Stimulated activated CD8-positive, alpha-beta memory T cell treated with anti-CD3 and anti-CD28 coated beads, Interleukin-4, amount 100 ng/mL, for 48 hours (primary cell): ENCODE measurements around the gene COL4A2.

Experiments
- DNase-seq: peaks from one replicate; pipeline ENCODE4 v3.0.0-alpha.2; 2020

Gene COL4A2

GRCh38 chr13:110503979-110504499 lies 197.0 kb downstream of the COL4A2 start:
- no peak for DNase-seq

GRCh38 chr13:110505594-110505993 lies 198.5 kb downstream of the COL4A2 start:
- no peak for DNase-seq

- no peak for DNase-seq
These were observed 199.3 kb downstream of the COL4A2 start for GRCh38 chr13:110506396-110506795.

GRCh38 chr13:110506859-110507566 lies 199.9 kb downstream of the COL4A2 start:
- no peak for DNase-seq

- DNase-seq, result no peak
These were observed 200.7 kb downstream of the COL4A2 start for GRCh38 chr13:110507678-110508381.

- DNase-seq, result no peak
These were observed 202.4 kb downstream of the COL4A2 start for GRCh38 chr13:110509478-110509926.

GRCh38 chr13:110509971-110510786 lies 203.1 kb downstream of the COL4A2 start:
- DNase-seq, result no peak

GRCh38 chr13:110511509-110512181 lies 204.6 kb downstream of the COL4A2 start:
- no peak for DNase-seq

GRCh38 chr13:110512198-110512740 lies 205.2 kb downstream of the COL4A2 start:
- no peak for DNase-seq

- DNase-seq, result no peak
These were observed 209.4 kb downstream of the COL4A2 start for GRCh38 chr13:110516500-110516899.

GRCh38 chr13:110517505-110518225 lies 210.6 kb downstream of the COL4A2 start:
- no peak for DNase-seq

- DNase-seq, result no peak
These were observed 211.1 kb downstream of the COL4A2 start for GRCh38 chr13:110518226-110518525.

- DNase-seq, result no peak
These were observed 211.5 kb downstream of the COL4A2 start for GRCh38 chr13:110518571-110518970.

- DNase-seq, result no peak
These were observed 212.0 kb downstream of the COL4A2 start for GRCh38 chr13:110519046-110519445.

- DNase-seq, result no peak
These were observed 212.4 kb downstream of the COL4A2 start for GRCh38 chr13:110519506-110519905.

- DNase-seq, result no peak
These were observed 213.6 kb downstream of the COL4A2 start for GRCh38 chr13:110520431-110521295.

GRCh38 chr13:110521296-110521680 lies 214.2 kb downstream of the COL4A2 start:
- no peak for DNase-seq

- DNase-seq, result no peak
These were observed 214.9 kb downstream of the COL4A2 start for GRCh38 chr13:110521946-110522345.

GRCh38 chr13:110522721-110523120 lies 215.6 kb downstream of the COL4A2 start:
- DNase-seq, result no peak

GRCh38 chr13:110523180-110523579 lies 216.1 kb downstream of the COL4A2 start:
- DNase-seq, result no peak
